ENCODE measurements around the gene QTRT2. TPM values are rescaled to one million over a fixed set of nuclear protein-coding genes. Genes with fewer than 3 reads are reported as not detected.

Gene QTRT2
- total RNA-seq, 4 donors from 2014 or later: 18.5 to 33.3 (median 21.6) TPM

DNA sequence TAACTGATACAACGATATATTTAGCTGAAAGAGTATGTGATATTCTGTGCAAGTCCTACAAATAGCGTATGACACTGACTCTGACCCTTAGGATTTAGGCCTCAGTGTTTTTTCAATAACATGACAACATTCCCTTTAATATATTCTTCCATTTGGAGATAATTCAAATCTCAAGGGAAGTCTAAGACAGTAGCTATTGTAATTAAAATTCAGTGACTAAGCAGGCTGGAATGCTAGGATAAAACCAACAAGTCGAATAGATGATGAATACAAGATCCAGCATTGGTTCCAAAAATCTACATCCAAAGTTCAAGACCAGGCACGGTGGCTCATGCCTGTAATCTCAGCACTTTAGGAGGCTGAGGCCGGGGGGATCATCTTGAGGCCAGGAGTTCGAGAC lies 56.2 kb downstream of the QTRT2 start:
- H3K36me3 ChIP-seq: no peaks in the 10 kb centered on the region
- no peaks in the 10 kb centered on the region for H3K4me1 ChIP-seq
- intact Hi-C loops (cut with DNase I): no loop called here
- no peaks in the 10 kb centered on the region for H3K27me3 ChIP-seq
- no peak for DNase-seq
- no peaks in the 10 kb centered on the region for H3K9me3 ChIP-seq
- 80% methylated on average over 6 of the region's 6 CpGs for WGBS, 2 donors
- H3K27ac ChIP-seq: no peak overlapping the region
- TF ChIP-seq POLR2A (IDR thresholded peaks at IDR 0.05): no peak
- TF ChIP-seq, protein P1, sequence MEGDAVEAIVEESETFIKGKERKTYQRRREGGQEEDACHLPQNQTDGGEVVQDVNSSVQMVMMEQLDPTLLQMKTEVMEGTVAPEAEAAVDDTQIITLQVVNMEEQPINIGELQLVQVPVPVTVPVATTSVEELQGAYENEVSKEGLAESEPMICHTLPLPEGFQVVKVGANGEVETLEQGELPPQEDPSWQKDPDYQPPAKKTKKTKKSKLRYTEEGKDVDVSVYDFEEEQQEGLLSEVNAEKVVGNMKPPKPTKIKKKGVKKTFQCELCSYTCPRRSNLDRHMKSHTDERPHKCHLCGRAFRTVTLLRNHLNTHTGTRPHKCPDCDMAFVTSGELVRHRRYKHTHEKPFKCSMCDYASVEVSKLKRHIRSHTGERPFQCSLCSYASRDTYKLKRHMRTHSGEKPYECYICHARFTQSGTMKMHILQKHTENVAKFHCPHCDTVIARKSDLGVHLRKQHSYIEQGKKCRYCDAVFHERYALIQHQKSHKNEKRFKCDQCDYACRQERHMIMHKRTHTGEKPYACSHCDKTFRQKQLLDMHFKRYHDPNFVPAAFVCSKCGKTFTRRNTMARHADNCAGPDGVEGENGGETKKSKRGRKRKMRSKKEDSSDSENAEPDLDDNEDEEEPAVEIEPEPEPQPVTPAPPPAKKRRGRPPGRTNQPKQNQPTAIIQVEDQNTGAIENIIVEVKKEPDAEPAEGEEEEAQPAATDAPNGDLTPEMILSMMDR (IDR thresholded peaks at IDR 0.05): no peak
- H3K4me3 ChIP-seq (replicated peaks in 1 of 3): no peak overlapping the region

DNA sequence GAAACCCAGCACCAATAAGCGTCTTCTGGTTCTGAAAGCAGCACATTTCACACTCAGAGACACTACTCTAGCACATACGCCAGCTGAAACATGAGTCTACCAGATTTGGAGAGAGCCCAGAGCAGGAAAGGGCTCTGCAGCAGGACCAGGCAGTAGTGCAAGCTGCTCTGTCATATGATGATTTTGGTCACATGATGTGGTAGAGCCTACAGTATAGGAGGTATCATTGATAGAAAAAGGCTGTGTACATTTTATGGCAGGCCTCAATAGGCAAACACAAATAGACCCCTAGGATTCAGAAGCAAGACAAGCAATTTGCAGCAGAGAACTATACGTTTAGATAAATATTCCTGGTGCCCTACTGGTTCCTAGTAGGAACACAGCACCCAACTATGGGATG lies 58.2 kb downstream of the QTRT2 start:
- no peak for TF ChIP-seq POLR2A (IDR thresholded peaks at IDR 0.05)
- TF ChIP-seq, protein P1 (IDR thresholded peaks at IDR 0.05): no peak
- no peaks in the 10 kb centered on the region for H3K36me3 ChIP-seq
- no peak overlapping the region for H3K27ac ChIP-seq
- intact Hi-C loops (cut with DNase I): no loop called here
- H3K4me3 ChIP-seq (replicated peaks in 1 of 3): no peak overlapping the region
- no peak for DNase-seq
- no peaks in the 10 kb centered on the region for H3K4me1 ChIP-seq
- no peaks in the 10 kb centered on the region for H3K9me3 ChIP-seq
- H3K27me3 ChIP-seq: no peaks in the 10 kb centered on the region
- WGBS, 2 donors: 90 to 95% methylated on average over 3 of the region's 3 CpGs

DNA sequence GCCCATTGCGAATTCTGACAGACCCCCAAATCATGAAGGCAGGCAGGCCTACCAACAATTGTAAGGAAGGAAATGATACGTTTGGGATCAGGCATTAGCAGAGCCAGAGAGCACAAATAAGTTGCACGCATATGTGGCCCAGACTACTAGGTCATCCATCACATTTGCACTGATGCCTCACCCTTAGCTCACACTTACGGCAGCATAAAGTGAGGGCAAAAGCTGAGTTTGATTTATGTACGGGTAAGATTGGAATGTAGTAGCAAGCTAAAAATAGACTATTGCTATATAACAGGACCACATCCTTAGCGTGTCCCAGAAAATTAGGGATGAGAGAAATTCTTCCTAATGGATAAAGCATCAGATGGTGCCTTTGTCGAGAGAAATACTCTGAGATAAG lies 58.6 kb downstream of the QTRT2 start:
- Histone ChIP-seq H3K36me3 (no peaks in the 10 kb centered on the region), H3K27ac (no peak overlapping the region), H3K4me1 (no peaks in the 10 kb centered on the region), H3K9me3 (no peaks in the 10 kb centered on the region), H3K27me3 (no peaks in the 10 kb centered on the region), H3K4me3 (replicated peaks in 1 of 3) (no peak overlapping the region)
- no peak for DNase-seq
- intact Hi-C loops (cut with DNase I): no loop called here
- WGBS, 2 donors: 79 to 93% methylated on average over 7 of the region's 7 CpGs
- TF ChIP-seq POLR2A (IDR thresholded peaks at IDR 0.05): no peak
- TF ChIP-seq, protein P1 (IDR thresholded peaks at IDR 0.05): no peak

DNA sequence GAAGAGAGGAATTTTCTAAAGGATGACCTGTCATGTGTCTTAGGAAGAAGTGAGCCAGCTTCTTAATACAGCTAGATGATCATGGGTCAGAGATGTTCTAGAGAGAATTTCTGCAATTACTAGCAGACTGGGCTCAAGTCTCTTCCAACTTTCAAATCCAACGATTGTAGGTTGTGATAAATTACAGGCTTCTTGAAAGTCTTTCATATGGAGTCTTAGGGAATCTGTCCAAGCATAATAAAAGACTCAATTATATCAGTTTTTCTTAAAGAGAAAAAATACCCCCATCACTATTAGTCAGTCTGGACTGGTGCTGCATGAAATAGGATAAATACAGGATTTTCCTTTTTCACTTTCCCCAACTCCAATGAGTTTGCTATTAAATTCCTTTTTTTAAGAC lies 63.2 kb downstream of the QTRT2 start:
- intact Hi-C loops (cut with DNase I): no loop called here
- H3K27ac ChIP-seq: no peak overlapping the region
- no peaks in the 10 kb centered on the region for H3K36me3 ChIP-seq
- H3K9me3 ChIP-seq: no peaks in the 10 kb centered on the region
- H3K4me1 ChIP-seq: no peaks in the 10 kb centered on the region
- TF ChIP-seq POLR2A (IDR thresholded peaks at IDR 0.05): no peak
- TF ChIP-seq, protein P1 (IDR thresholded peaks at IDR 0.05): no peak
- H3K4me3 ChIP-seq (replicated peaks in 1 of 3): no peak overlapping the region
- no peak for DNase-seq
- no peaks in the 10 kb centered on the region for H3K27me3 ChIP-seq
- 73 to 78% methylated on average over 1 of the region's 1 CpG for WGBS, 2 donors

DNA sequence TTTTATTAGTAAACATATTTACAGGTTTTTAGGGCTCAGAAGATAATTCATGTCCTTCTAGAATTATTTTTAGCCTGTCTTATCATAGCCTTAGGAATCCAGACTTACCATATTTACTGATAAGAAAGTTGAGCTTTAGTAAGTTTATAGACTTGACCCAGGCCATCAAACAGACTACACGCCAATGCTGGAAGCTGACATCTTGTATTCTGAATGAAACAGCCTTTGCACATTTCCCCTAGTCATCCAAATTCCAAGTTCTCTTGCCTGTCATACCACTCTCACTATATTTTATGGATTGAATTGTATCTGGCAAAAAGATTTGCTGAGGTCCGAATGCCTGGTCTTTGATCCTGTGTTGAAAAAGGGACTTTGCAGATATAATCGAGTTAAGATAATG lies 63.7 kb downstream of the QTRT2 start:
- TF ChIP-seq POLR2A (IDR thresholded peaks at IDR 0.05): no peak
- TF ChIP-seq, protein P1 (IDR thresholded peaks at IDR 0.05): no peak
- no peaks in the 10 kb centered on the region for H3K4me1 ChIP-seq
- intact Hi-C loops (cut with DNase I): no loop called here
- DNase-seq: no peak
- no peak overlapping the region for H3K27ac ChIP-seq
- no peaks in the 10 kb centered on the region for H3K27me3 ChIP-seq
- WGBS, 2 donors: 63 to 68% methylated on average over 3 of the region's 3 CpGs
- H3K4me3 ChIP-seq (replicated peaks in 1 of 3): no peak overlapping the region
- no peaks in the 10 kb centered on the region for H3K9me3 ChIP-seq
- no peaks in the 10 kb centered on the region for H3K36me3 ChIP-seq

Data from thyroid gland (tissue), 4 donors.